HG02610 (cell line): ENCODE results near the gene RADIL.
"Not testable (repeated sequence)": the region's sequence is repeated elsewhere in the genome, so short reads cannot be mapped to it uniquely, and the experiment has no call there.

ENCODE experiments used
- ATAC-seq: cut with Tn5 transposase; IDR thresholded peaks from one replicate; pipeline ENCODE4 v1.9.1; 2021; ENCODE audit warnings: mild to moderate bottlenecking, moderate library complexity; ENCODE audit not compliant: unreplicated experiment

Gene RADIL

DNA sequence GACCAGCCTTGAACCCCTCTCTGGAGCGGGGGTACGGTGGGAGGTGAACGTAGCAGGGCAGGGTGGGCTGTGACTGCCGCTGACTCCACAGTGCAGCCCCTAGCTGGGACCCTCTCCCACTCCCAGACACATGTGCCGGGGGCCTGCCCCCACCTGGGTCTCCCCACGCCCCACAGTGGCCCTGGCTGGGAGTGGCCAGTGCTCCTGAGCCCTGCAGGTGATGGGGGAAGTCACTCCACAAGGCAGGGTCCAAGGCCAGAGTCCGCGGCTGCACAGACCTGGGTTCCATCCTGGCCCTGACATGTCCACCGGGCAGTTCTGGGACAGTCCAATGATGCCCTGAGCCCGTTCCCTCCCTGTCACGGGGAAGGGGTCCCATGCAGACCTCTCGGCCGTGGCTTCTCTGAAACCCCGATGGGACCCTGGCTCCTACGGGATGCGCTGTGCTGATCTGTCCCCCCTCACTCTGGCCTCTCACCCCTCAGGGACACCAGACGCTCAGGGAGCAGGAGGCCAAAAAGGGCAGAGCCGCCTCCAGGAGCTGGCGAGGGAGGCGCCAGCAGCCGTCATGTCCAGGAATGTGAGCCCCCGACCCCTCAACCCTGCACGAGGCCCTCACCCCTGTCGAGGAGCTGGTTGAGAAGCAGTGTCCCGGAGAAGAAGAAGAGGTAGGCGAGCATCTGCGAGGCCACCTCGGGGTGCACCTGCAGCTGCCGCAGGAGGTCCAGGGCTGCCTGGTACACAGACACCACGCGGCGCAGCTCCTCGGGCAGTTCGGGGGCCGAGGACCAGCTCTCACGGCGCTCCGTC is 67.7 kb downstream of the RADIL start:
- ATAC-seq = no peak

DNA sequence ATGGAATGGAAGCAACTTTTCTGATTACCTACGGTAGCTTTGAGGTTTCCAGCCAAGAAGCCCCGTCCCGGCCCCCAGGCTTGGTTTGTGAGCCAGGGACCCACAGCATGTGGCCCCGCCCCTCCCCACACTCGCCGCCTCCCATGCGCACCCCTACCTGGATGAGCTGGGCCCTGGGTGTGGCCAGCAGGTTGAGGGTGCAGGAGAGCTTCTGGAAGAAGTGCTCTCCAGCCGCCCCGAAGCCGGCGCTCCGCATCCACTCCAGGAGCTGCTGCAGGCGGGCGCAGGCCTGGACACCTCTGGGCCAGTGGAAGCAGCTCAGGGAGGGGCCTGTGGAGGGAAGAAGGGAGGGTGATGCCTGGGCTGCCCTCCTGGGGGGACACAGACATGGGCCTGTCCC is 68.4 kb downstream of the RADIL start:
- ATAC-seq = no peak

DNA sequence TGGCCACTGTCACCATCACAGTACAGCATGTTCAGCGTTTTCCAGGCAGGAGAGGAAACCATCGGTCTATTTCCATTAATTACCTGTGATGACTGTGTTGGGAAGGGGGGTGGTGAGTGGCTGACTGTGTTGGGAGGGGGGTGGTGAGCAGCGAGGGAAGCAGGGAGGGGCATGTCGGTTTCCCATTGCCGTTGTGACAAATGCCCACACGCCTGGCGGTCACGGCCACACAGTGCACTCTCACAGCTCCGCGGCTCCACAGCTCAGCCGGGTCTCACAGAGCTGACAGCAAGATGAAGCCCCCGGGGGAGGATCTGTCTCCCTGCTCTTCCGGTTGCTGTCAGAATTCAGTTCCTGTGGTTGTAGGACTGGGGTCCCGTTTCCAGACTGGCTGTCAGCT is 69.1 kb downstream of the RADIL start:
- ATAC-seq = no peak

DNA sequence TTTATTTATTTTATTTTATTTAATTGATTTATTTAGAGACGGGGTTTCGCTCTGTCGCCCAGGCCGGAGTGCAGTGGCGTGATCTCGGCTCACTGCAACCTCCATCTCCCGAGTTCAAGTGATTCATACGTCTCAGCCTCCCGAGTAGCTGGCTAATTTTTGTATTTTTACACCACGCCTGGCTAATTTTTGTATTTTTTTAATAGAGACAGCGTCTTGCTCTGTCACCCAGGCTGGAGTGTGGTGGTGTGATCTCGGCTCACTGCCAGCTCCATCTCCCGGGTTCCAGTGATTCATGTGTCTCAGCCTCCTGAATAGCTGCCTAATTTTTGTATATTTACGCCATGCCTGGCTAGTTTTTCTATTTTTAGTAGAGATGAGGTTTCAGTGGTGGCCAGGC is 73.8 kb downstream of the RADIL start:
- no peak for ATAC-seq

DNA sequence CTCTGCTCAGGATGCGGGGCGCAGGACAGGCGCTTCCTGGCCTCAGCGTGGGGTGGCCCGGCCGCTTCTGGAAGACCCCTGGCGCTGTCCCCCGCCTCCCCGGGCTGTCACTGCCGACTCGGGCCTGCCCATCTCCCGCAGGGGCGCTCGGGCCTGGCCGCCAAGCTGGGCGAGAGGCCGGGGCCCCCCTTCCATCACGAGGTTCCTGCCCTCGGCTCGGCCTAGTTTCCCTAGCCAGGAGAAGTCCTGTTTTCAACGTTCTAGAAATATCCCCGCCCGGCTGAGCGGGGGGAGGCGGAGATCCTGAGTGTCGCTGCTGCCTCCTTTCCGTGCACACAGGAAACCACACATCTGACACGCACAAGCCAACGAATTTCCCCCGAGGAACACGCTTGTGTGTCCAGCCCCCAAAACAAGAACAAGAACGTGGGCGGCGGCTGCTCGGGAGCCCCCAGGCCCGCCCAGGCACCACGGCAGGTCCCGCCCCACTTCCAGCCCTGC is 74.4 kb downstream of the RADIL start:
- no peak for ATAC-seq

DNA sequence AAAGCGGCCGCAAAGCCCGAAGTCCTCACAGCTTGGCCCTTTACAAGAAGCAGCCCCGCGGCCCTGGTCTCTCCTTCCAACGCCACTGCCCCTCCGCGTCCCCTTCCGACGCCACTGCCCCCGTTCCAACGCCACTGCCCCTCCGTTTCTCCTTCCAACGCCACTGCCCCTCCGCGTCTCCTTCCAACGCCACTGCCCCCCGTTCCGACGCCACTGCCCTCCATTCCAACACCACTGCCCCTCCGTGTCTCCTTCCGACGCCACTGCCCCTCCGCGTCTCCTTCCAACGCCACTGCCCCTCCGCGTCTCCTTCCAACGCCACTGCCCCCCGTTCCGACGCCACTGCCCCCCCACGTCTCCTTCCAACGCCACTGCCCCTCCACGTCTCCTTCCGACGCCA is 75.0 kb downstream of the RADIL start:
- ATAC-seq = no peak

DNA sequence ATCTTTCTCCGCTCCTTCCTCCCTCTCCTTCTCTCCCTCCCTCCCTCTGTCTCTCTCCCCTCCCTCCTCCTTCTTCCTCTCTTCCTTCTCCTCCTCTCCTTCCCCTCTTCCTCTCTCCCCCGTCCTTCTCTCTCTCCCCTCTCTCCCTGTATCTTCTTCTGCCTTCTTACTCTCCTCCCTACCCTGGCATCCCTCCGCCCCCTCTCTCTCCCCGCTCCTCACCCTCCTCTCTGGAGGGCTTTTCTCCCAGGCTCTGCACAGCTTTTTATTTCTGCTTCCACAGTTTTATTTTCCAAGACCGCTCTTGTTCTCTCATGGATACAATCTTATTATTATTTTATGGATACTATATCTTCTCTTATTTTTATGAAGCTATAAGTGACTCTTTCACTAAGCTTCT is 75.5 kb downstream of the RADIL start:
- no peak for ATAC-seq

DNA sequence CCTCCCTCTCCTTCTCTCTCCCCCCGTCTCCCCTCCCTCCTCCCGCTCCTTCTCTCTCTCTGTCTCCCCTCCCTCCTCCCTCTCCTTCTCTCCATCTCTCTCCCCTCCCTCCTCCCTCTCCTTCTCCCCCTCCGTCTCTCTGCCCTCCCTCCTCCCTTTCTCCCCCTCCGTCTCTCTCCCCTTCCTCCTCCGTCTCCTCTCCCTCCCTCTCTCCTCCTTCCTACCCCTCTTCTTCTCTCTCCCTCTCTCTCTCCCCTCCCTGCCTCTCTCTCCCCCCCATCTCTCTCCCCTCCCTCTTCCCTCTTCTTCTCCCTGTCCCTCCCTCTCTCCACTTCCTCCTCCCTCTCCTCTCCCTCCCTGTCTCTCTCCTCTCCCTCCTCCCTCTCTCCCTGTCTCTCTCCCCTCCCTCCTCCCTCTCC is 75.9 kb downstream of the RADIL start:
- ATAC-seq = no peak

DNA sequence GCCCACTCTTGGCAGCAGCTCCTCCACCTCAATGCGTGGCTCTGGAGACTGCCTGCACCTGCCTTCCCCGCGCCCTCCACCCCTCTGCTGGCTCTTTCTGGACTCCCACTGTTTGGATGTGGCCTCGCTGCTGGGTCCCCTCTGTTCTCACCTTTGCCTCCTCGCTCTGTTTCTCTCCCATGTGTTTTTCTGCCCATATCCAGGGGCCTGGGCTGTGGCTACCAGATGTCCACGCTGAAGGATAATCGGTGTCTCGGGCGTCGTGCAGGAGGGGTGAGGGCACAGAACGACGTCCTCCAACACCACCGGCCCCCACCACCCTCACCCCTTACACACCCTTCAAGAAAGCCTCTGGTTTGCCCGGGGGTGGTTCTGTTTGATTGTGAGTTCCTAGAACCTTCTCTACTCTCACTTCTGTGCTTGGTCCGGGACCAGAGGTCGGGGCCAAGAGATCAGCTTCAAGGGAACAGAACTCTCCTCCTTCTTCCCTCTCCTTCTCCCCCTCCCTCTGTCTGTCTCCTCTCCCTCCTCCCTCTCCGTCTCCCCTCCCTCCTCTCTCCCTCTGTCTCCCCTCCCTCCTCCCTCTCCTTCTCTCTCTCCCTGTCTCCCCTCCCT is 76.4 kb downstream of the RADIL start:
- no peak for ATAC-seq

DNA sequence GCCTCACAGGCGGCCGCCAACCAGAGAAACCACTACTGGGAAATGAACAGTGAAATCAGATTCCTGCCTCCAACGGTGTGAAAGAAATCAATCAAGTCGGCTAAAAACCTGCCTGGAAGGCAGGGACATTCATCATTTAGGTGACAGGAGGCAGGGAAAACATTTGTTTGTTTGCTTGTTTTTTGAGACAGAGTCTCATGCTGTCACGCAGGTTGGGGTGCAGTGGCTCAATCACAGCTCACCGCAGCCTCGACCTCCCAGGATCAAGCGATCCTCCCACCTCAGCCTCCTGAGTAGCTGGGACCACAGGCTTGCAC is 77.6 kb downstream of the RADIL start:
- no peak for ATAC-seq

DNA sequence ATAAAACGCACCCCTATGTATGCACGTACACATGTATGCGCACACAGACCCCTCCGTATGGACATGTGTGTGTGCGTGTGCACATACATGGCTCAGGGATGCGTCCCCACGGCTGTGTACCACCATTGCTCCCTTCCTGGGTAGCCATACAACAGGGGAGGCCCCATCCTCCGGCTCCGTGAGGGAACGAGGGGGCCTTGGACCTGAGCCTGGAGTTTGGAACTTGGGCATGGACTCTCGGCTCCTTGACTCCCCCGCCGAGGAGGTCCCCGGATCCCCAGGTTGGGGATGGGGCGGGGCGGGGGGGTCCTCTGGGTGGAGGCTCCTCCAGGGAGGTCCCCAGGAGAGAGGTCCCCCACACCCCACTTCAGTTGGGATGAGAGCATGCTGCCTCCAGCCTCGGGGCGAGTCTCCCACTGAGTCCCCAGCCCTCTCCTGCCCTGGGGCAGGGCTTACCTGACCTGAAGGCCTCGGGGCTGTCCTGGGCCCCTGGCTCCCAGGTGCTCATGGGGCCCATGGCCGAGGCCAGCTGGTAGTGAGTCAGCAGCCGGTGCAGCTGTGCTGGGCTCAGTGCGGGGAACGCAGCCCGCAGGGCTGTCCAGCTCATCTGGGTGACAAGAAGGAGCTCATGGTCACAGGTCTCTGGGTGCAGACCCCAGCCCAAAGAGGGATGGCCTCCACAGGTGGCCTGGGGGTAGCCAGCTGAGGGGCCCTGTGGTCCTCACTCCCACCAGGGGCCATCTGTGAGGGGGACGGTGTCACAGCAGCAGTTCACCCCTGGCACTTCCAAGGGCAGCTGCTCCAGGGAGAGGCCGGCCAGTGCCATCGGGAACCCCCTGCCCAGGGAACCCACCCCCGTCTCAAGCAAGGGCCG is 78.2 kb downstream of the RADIL start:
- no peak for ATAC-seq

DNA sequence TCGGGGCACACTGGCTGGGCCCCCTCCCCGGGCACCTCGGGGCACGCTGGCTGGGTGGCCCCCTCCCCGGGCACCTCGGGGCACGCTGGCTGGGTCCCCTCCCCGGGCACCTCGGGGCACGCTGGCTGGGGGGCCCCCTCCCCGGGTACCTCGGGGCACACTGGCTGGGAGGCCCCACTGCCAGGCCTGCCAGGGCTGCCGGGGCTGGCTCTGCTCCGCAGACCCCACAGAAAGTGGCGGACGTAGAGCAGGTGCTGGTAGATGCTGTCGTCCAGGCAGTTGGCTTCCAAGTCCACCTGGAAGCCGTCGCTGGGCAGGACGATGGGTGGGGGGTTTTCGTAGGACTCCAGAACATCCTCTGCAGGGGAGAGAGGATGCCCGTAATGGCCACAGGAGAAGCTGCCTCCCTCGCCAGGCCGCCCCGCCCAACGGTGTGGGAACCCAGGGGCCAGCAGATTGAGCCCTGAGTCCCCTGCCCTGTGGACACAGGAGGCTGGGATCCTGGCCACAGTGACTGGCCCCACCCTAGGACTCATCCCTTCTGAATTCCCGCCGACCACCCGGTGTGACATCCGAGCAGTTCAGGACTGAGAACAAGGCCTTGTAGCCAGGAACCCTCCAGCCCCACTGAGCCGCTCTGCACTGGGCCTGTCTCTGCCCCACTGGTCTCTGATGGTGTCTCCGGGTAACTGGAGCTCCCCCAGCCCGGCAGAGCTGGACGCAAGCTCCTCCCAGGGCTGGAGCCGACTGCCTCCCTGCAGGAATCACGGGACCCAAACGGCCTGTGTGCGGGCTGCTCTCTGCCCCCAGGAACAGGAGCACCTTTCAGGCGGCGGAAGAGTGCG is 79.9 kb downstream of the RADIL start:
- ATAC-seq = no peak

DNA sequence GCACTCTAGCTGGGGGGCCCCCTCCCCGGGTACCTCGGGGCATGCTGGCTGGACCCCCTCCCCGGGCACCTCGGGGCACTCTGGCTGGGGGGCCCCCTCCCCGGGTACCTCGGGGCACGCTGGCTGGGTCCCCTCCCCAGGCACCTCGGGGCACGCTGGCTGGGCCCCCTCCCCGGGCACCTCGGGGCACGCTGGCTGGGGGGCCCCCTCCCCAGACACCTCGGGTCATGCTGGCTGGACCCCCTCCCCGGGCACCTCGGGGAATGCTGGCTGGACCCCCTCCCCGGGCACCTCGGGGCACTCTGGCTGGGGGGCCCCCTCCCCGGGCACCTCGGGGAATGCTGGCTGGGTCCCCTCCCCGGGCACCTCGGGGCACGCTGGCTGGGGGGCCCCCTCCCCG is 80.9 kb downstream of the RADIL start:
- not testable (repeated sequence) for ATAC-seq

DNA sequence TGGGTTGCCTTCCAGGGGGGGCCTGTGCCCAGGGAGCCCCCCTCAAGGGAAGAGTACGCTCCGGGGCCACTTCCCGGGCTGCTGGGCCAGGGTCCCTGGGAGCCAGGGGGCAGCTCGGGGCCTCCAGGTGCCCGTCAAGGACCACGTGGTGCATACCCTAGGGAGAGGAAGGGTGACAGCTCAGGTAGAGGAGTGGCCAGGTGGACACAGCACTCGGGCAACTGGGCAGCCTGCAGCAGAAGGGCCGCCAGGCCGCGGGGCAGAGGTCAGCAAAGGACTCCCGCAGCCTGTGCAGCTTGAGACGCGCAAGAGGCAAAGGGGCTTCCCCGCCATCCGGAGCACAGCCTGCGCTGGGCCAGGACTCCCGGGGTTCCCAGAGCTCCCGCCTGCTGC is 81.7 kb downstream of the RADIL start:
- no peak for ATAC-seq

DNA sequence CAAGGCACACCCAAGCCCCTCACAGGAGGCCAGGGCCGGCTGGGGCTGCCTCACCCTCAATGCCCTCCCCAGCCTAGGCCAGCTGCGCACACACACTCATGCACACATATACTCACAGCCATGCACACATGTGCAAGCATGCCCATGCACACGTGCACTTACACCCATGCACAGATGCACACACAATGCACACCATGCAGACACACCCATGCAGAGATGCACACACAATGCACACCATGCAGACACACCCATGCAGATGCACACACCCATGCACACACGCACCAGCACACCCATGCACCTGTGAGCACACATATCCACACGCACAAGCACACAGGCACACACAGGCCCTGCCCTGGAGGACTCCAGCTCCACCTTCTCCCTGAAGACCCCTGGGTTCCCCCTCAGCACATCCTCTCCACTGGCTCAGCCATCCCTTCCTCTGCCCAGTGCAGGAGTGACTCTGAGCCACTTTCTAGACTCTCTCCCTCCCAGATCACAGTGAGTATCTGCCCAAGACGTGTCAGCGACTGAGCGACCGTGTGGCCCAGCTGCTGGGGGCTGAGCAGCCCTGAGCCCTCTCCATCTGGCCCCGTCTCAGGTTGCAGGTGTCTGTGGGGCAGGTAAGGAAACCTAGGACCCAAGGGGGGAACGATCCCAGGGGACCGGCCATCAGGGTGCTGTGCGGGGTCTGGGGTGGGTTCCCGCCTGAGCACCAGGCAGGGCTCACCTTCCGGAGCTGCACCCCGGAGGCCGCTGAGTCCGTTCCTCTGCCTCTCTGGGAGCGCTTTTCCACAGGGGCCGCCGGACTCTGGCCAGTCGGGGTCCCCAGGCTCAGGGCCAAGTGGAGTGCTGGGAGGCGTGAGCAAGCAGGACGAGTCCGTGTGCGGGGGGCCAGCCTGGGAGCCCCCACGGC is 82.3 kb downstream of the RADIL start:
- ATAC-seq = no peak

DNA sequence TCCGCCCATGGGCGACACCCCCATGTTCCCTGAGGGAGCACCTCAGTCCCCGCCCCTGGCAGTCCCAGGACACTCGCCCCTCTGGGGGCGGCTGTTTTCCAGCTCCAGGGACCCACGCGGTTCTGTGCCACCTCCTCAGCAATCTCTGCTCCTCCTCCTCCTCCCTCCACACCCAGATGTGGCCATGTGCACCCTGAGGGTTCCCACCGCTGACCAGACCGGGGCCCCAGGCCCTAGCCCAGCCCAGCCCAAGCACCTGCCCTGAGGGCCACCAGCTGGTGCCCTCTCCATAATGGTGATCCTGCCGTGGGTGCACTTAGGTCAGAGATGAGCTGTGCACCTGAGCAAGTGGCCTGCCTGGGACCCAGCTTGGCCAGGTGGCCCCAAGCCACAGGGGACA is 83.0 kb downstream of the RADIL start:
- ATAC-seq = no peak

DNA sequence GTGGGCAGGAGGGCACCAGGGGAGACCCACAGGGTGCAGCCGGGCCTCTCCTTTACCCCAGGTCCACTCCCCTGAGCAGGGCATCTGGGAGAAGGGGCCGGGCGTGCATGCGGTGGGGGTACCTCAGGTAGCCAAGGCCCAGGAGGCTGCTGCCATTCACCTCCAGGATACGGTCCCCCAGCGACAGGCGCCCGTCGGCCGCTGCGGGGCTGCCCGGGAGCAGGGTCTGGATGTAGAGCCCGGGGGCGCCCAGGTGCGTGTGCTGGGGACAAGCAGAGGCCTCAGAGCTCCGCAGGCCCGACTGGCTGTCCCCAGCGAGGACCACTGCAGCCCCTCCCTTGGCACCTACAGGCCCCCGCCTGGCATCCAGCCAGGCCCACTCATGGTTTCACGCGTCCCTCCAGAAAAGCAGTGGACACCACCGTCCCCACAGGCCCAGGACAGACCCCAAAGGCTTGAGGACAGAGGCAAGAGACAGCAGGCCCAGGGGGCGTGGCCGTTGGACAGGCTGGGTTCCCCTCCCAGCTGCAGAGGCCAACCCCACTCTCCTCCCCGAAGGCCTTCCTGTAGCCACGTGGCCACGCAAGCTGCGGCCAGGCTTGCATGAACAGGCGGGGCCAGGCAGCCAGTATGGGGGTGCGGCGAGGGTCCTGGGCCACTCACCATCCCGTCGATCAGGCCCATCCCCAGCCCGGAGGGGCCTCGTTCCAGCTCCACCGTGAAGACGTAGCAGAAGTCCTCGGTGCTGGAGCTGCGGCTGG is 83.8 kb downstream of the RADIL start:
- no peak for ATAC-seq

DNA sequence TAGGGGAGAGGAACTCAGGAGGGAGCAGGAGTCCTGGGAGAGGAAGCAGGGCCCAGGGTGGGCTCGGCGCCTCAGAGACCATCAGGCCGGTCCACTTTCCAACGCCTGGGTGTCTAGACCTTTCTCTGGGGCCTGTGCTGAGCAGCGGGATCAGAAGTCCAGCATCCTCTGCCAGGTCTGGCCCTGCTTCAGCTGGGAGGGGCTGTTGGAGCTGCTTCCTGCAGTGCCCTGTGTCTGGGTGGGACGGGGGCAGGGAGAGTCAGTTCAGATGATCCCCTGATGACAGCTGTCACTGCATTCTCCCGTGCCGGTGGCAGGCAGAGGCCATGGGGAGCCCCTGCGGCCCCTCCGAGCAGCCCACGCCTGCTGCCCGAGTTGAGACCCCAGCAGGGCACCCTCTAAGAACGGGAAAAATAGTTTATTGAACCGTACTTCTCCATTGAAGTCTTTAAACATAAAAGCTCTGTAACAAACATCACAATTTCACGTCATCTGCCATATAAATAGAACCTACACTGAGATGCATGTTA is 84.7 kb downstream of the RADIL start:
- ATAC-seq = no peak
